GM18519 (cell line): Measurements from ENCODE around the gene LYZL2.
"Not testable (repeated sequence)": the region's sequence is repeated elsewhere in the genome, so short reads cannot be mapped to it uniquely, and the experiment has no call there.

ENCODE experiments used
- ATAC-seq: cut with Tn5 transposase; IDR thresholded peaks from one replicate; pipeline ENCODE4 v1.9.1; 2021; ENCODE audit warnings: mild to moderate bottlenecking, moderate library complexity; ENCODE audit not compliant: unreplicated experiment, low FRiP score

The LYZL2 gene

GRCh38 chr10:30639946-30640786 is 10.6 kb upstream of the LYZL2 start:
- ATAC-seq = no peak

- ATAC-seq = no peak
Measured at GRCh38 chr10:30637881-30638467, 8.4 kb upstream of the LYZL2 start.

GRCh38 chr10:30631188-30631587 is 1.6 kb upstream of the LYZL2 start:
- no peak for ATAC-seq

- no peak for ATAC-seq
Measured at GRCh38 chr10:30630571-30630970, 1.0 kb upstream of the LYZL2 start.

GRCh38 chr10:30628576-30628975 is 977 bp downstream of the LYZL2 start:
- ATAC-seq = not testable (repeated sequence)

- not testable (repeated sequence) for ATAC-seq
Measured at GRCh38 chr10:30626837-30627236, 2.7 kb downstream of the LYZL2 start.

GRCh38 chr10:30626196-30626595 is 3.4 kb downstream of the LYZL2 start:
- ATAC-seq = not testable (repeated sequence)

- no peak for ATAC-seq
Measured at GRCh38 chr10:30625080-30625479, 4.5 kb downstream of the LYZL2 start.

- no peak for ATAC-seq
Measured at GRCh38 chr10:30619966-30620365, 9.6 kb downstream of the LYZL2 start.

- no peak for ATAC-seq
Measured at GRCh38 chr10:30617070-30617469, 12.5 kb downstream of the LYZL2 start.

- not testable (repeated sequence) for ATAC-seq
Measured at GRCh38 chr10:30611041-30611440, 18.5 kb downstream of the LYZL2 start.

- ATAC-seq = no peak
Measured at GRCh38 chr10:30607814-30608213, 21.7 kb downstream of the LYZL2 start.

GRCh38 chr10:30606313-30606712 is 23.2 kb downstream of the LYZL2 start:
- no peak for ATAC-seq

GRCh38 chr10:30605341-30606121 is 24.0 kb downstream of the LYZL2 start:
- ATAC-seq = not testable (repeated sequence)

GRCh38 chr10:30603589-30603988 is 26.0 kb downstream of the LYZL2 start:
- no peak for ATAC-seq

GRCh38 chr10:30602747-30603146 is 26.8 kb downstream of the LYZL2 start:
- ATAC-seq = no peak

- no peak for ATAC-seq
Measured at GRCh38 chr10:30600005-30600404, 29.5 kb downstream of the LYZL2 start.

- ATAC-seq = no peak
Measured at GRCh38 chr10:30598105-30598776, 31.3 kb downstream of the LYZL2 start.

GRCh38 chr10:30597433-30597824 is 32.1 kb downstream of the LYZL2 start:
- ATAC-seq = not testable (repeated sequence)
